D341Med (cell line): ENCODE results near the gene LZIC.

Experiments used
- DNase-seq: peaks from one replicate; pipeline ENCODE4 v3.0.0; 2012; ENCODE audit warnings: low spot score

The LZIC gene

GRCh38 chr1:9910423-9911178, 32.6 kb downstream of the LZIC start:
- DNase-seq, result peak; percentile 98

- no peak for DNase-seq
Measured at GRCh38 chr1:9910076-9910422, 33.1 kb downstream of the LZIC start, which contains the start of gene CTNNBIP1. CTNNBIP1 (minus strand) TSS chr1:9910269; CDS start chr1:9872064, 38,205 bp downstream.

GRCh38 chr1:9909234-9910046, 33.8 kb downstream of the LZIC start:
- DNase-seq, result peak; percentile 28

GRCh38 chr1:9908871-9909233, 34.3 kb downstream of the LZIC start:
- no peak for DNase-seq

- no peak for DNase-seq
Measured at GRCh38 chr1:9907441-9907840, 35.8 kb downstream of the LZIC start.

GRCh38 chr1:9906466-9906865, 36.7 kb downstream of the LZIC start:
- DNase-seq, result no peak

GRCh38 chr1:9905010-9905409, 38.2 kb downstream of the LZIC start:
- DNase-seq, result no peak

- no peak for DNase-seq
Measured at GRCh38 chr1:9904596-9904995, 38.6 kb downstream of the LZIC start.

GRCh38 chr1:9903801-9904527, 39.2 kb downstream of the LZIC start:
- no peak for DNase-seq

- no peak for DNase-seq
Measured at GRCh38 chr1:9902060-9902452, 41.1 kb downstream of the LZIC start.

- DNase-seq, result no peak
Measured at GRCh38 chr1:9901148-9902059, 41.8 kb downstream of the LZIC start.

GRCh38 chr1:9900142-9901043, 42.8 kb downstream of the LZIC start:
- no peak for DNase-seq

GRCh38 chr1:9894115-9894514, 49.1 kb downstream of the LZIC start:
- no peak for DNase-seq

GRCh38 chr1:9892563-9893528, 50.3 kb downstream of the LZIC start:
- no peak for DNase-seq

- DNase-seq, result no peak
Measured at GRCh38 chr1:9891207-9891606, 52.0 kb downstream of the LZIC start.

GRCh38 chr1:9890224-9890731, 52.9 kb downstream of the LZIC start:
- DNase-seq, result no peak

GRCh38 chr1:9889411-9889810, 53.8 kb downstream of the LZIC start:
- DNase-seq, result no peak

GRCh38 chr1:9888886-9889285, 54.3 kb downstream of the LZIC start:
- DNase-seq, result no peak

GRCh38 chr1:9887070-9887469, 56.1 kb downstream of the LZIC start:
- DNase-seq, result no peak
